ENCODE measurements around the gene CTNNA2.
"Not testable (repeated sequence)": the region's sequence is repeated elsewhere in the genome, so short reads cannot be mapped to it uniquely, and the experiment has no call there.

CTNNA2 gene

GRCh38 chr2:80048296-80048695 lies 535.4 kb downstream of the CTNNA2 start:
- DNase-seq, result no peak

GRCh38 chr2:80050246-80050645 lies 537.4 kb downstream of the CTNNA2 start:
- DNase-seq, result peak; percentile 80

GRCh38 chr2:80053522-80054345 lies 540.9 kb downstream of the CTNNA2 start:
- no peak for DNase-seq

GRCh38 chr2:80054346-80054675 lies 541.5 kb downstream of the CTNNA2 start:
- no peak for DNase-seq

GRCh38 chr2:80057956-80058355 lies 545.1 kb downstream of the CTNNA2 start:
- DNase-seq, result no peak

- no peak for DNase-seq
These were observed 545.7 kb downstream of the CTNNA2 start for GRCh38 chr2:80058562-80058961.

- no peak for DNase-seq
These were observed 546.6 kb downstream of the CTNNA2 start for GRCh38 chr2:80059447-80059846.

GRCh38 chr2:80061881-80062280 lies 549.0 kb downstream of the CTNNA2 start:
- no peak for DNase-seq

- DNase-seq, result no peak
These were observed 549.4 kb downstream of the CTNNA2 start for GRCh38 chr2:80062298-80062697.

GRCh38 chr2:80068038-80068731 lies 555.3 kb downstream of the CTNNA2 start:
- DNase-seq, result no peak

- no peak for DNase-seq
These were observed 557.7 kb downstream of the CTNNA2 start for GRCh38 chr2:80070587-80070986.

- no peak for DNase-seq
These were observed 559.1 kb downstream of the CTNNA2 start for GRCh38 chr2:80071941-80072340.

GRCh38 chr2:80073134-80073561 lies 560.3 kb downstream of the CTNNA2 start:
- DNase-seq, result peak; percentile 18

- no peak for DNase-seq
These were observed 561.6 kb downstream of the CTNNA2 start for GRCh38 chr2:80074321-80075070.

GRCh38 chr2:80075719-80076118 lies 562.9 kb downstream of the CTNNA2 start:
- DNase-seq, result no peak

GRCh38 chr2:80078290-80079036 lies 565.6 kb downstream of the CTNNA2 start:
- no peak for DNase-seq

GRCh38 chr2:80080957-80081356 lies 568.1 kb downstream of the CTNNA2 start:
- DNase-seq, result no peak

- no peak for DNase-seq
These were observed 574.0 kb downstream of the CTNNA2 start for GRCh38 chr2:80086831-80087230.

- DNase-seq, result no peak
These were observed 578.4 kb downstream of the CTNNA2 start for GRCh38 chr2:80091237-80091636.

- DNase-seq, result no peak
These were observed 579.6 kb downstream of the CTNNA2 start for GRCh38 chr2:80092474-80092873.

- DNase-seq, result not testable (repeated sequence)
These were observed 585.7 kb downstream of the CTNNA2 start for GRCh38 chr2:80098503-80098902.

GRCh38 chr2:80102026-80102425 lies 589.2 kb downstream of the CTNNA2 start:
- no peak for DNase-seq
